HepG2 (cell line): ENCODE results near the gene MIF4GD.

ENCODE experiments used
- CTCF ChIP-seq: sonication (generic); formaldehyde crosslinking; IDR thresholded peaks from 2 replicates; pipeline ENCODE4 v1.5.0; 2020; ENCODE audit warnings: mild to moderate bottlenecking, missing genetic modification reagents, moderate library complexity
- EZH2 ChIP-seq: conservative IDR thresholded peaks from 2 replicates; pipeline ENCODE4 v1.6.1; 2012; ENCODE audit warnings: mild to moderate bottlenecking, low read depth, low read length, moderate library complexity
- JUN ChIP-seq: sonication (generic); formaldehyde crosslinking; IDR thresholded peaks from 2 replicates; pipeline ENCODE4 v1.4.0; 2020; ENCODE audit warnings: mild to moderate bottlenecking, missing genetic modification reagents
- KDM1A ChIP-seq: IDR thresholded peaks from 2 replicates; pipeline ENCODE4 v1.6.1; 2016; ENCODE audit warnings: missing compliant biosample characterization
- MYC ChIP-seq: sonication (generic); formaldehyde crosslinking; IDR thresholded peaks from 2 replicates; pipeline ENCODE4 v1.9.0; 2021; ENCODE audit warnings: missing genetic modification reagents, borderline replicate concordance
- POLR2G ChIP-seq: fragments of 200-400 bp; formaldehyde crosslinking; IDR thresholded peaks from 2 replicates; pipeline ENCODE4 v1.6.1; 2018; ENCODE audit warnings: mild to moderate bottlenecking, low read depth, low read length, moderate library complexity
- RAD21 ChIP-seq: fragments of 450-650 bp; formaldehyde crosslinking; IDR thresholded peaks from 2 replicates; pipeline ENCODE4 v1.5.0; 2020; ENCODE audit warnings: mild to moderate bottlenecking
- SP2 ChIP-seq: sonication (generic); formaldehyde crosslinking; IDR thresholded peaks from 2 replicates; pipeline ENCODE4 v1.5.1; 2020; ENCODE audit warnings: mild to moderate bottlenecking, missing genetic modification reagents
- TFAP4 ChIP-seq: sonication (generic); IDR thresholded peaks from 2 replicates; pipeline ENCODE4 v1.6.1; 2016; ENCODE audit warnings: low read depth, borderline replicate concordance
- ZBTB40 ChIP-seq, 2 experiments: fragments of 450-650 bp in 1 of 2; sonication (generic) in 1 of 2; formaldehyde crosslinking in 1 of 2; IDR thresholded peaks; 2 replicates each; pipeline versions ENCODE4 v1.6.1 to v1.8.0; 2016 to 2022; ENCODE audit warnings: antibody characterized with exemption in 1 of 2, mild to moderate bottlenecking in 1 of 2, missing genetic modification reagents in 1 of 2
- ZKSCAN8 ChIP-seq: IDR thresholded peaks from 2 replicates; pipeline ENCODE4 v1.6.1; 2016; ENCODE audit warnings: borderline replicate concordance, missing genetic modification reagents, missing compliant biosample characterization
- ZNF274 ChIP-seq: sonication (generic); formaldehyde crosslinking; IDR thresholded peaks from 2 replicates; pipeline ENCODE4 v1.5.1; 2020; ENCODE audit warnings: mild to moderate bottlenecking, missing genetic modification reagents

GRCh38 chr17:75218131-75218530 is 52.9 kb downstream of the MIF4GD start:
- no peak for TF ChIP-seq ZKSCAN8 (CRISPR knock-in tag)
- TF ChIP-seq TFAP4: no peak
- TF ChIP-seq CTCF: no peak
- no peak for TF ChIP-seq RAD21 (CRISPR knock-in tag)
- no peak for TF ChIP-seq ZNF274 (CRISPR knock-in tag)
- TF ChIP-seq EZH2: no peak
- no peak for TF ChIP-seq MYC
- no peak for TF ChIP-seq ZBTB40 (IDR thresholded peaks at IDR 0.05)
- no peak for TF ChIP-seq ZBTB40 (CRISPR knock-in tag; IDR thresholded peaks at IDR 0.05)
- TF ChIP-seq JUN (CRISPR knock-in tag): no peak
- no peak for TF ChIP-seq POLR2G
- no peak for TF ChIP-seq SP2 (CRISPR knock-in tag)
- TF ChIP-seq KDM1A (CRISPR knock-in tag): no peak
